HG03097 (cell line): Measurements from ENCODE around the gene RNU2-1.
"Not testable (repeated sequence)": the region's sequence is repeated elsewhere in the genome, so short reads cannot be mapped to it uniquely, and the experiment has no call there.

Source experiments
- ATAC-seq: cut with Tn5 transposase; IDR thresholded peaks from one replicate; pipeline ENCODE4 v1.9.1; 2021; ENCODE audit not compliant: unreplicated experiment, low FRiP score

The RNU2-1 gene

DNA sequence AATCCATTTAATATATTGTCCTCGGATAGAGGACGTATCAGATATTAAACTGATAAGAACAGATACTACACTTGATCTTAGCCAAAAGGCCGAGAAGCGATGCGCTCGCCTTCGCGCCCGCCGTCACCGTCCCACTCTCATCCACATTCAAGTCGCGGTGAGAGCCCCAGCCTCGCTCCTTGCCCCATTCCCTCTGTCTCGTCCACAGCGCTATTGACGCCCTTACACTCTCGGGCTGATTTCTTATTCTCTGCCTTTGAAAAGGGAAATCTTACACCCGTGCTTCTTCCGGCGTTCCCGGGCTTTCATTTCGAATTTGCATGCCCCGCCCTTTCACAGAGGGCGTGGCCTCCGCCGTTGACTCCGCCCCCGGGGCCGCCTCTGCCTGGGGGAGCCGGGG is at the start of gene RNU2-1:
Gene RNU2-1 (minus strand): TSS at position 101 of the 400 bp plus-strand sequence.
- not testable (repeated sequence) for ATAC-seq

DNA sequence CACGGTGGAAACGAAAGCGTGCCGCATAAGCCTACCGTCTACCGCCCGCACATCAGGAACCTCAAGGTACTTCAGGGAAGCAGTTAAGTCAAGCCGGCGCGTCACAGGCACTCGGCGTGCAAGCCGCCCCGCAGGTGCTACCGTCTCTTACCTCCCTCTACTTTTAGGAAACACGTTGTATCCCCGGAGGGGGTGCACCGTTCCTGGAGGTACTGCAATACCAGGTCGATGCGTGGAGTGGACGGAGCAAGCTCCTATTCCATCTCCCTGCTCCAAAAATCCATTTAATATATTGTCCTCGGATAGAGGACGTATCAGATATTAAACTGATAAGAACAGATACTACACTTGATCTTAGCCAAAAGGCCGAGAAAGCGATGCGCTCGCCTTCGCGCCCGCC is 39.1 kb upstream of the RNU2-1 start:
- not testable (repeated sequence) for ATAC-seq

DNA sequence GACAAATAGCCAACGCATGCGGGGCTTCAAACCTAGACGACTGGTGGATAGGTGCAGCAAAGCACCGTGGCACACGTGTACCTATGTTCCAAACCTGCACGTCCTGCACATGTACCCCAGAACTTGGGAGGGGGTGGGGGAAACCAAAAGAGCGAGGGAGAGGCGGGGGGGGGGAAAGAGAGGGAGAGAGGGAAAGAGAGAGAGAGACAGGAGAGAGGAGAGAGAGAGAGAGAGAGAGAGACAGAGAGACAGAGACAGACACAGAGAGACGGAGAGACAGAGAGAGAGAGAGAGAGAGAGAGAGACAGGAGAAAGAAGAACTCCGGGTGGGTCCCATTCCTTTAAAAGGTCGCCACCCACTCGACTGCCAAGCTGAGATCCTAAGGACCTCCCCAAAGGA is 38.7 kb upstream of the RNU2-1 start:
- not testable (repeated sequence) for ATAC-seq

DNA sequence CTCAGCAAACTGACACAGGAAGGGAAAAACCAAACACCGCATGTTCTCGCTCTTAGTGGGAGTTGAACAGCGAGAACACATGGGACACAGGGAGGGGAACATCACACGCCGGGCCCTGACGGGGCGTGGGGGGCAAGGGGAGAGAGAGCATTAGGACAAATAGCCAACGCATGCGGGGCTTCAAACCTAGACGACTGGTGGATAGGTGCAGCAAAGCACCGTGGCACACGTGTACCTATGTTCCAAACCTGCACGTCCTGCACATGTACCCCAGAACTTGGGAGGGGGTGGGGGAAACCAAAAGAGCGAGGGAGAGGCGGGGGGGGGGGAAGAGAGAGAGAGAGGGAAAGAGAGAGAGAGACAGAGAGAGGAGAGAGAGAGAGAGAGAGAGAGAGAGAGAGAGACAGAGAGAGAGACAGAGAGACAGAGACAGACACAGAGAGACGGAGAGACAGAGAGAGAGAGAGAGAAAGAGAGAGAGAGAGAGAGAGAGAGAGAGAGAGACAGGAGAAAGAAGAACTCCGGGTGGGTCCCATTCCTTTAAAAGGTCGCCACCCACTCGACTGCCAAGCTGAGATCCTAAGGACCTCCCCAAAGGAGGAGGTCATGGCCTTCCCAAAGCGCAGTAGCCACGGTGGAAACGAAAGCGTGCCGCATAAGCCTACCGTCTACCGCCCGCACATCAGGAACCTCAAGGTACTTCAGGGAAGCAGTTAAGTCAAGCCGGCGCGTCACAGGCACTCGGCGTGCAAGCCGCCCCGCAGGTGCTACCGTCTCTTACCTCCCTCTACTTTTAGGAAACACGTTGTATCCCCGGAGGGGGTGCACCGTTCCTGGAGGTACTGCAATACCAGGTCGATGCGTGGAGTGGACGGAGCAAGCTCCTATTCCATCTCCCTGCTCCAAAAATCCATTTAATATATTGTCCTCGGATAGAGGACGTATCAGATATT is 37.1 kb upstream of the RNU2-1 start:
- ATAC-seq = not testable (repeated sequence)

DNA sequence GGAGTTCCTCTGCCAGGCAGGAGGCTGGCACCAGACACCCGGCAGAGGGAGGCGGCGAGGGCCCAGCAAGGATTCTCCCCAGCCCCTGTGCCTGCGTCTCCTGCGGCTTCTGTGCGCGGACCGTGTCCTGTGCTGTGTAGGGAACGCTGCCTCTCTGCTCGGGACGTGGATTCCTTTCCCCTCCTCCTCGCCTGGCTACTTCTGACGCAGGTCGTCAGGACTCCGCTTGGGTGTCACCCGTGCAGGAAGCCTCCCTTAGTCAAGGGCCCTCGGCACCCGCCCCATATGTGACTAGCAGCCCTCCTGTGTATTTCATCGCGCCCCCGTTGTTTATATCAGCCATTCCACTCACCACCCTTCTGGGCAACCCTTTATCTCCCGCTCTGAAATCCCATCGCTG is 12.7 kb upstream of the RNU2-1 start:
- ATAC-seq = not testable (repeated sequence)

DNA sequence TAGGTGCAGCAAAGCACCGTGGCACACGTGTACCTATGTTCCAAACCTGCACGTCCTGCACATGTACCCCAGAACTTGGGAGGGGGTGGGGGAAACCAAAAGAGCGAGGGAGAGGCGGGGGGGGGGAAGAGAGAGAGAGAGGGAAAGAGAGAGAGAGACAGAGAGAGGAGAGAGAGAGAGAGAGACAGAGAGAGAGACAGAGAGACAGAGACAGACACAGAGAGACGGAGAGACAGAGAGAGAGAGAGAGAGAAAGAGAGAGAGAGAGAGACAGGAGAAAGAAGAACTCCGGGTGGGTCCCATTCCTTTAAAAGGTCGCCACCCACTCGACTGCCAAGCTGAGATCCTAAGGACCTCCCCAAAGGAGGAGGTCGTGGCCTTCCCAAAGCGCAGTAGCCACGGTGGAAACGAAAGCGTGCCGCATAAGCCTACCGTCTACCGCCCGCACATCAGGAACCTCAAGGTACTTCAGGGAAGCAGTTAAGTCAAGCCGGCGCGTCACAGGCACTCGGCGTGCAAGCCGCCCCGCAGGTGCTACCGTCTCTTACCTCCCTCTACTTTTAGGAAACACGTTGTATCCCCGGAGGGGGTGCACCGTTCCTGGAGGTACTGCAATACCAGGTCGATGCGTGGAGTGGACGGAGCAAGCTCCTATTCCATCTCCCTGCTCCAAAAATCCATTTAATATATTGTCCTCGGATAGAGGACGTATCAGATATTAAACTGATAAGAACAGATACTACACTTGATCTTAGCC is 7.0 kb upstream of the RNU2-1 start:
- not testable (repeated sequence) for ATAC-seq

DNA sequence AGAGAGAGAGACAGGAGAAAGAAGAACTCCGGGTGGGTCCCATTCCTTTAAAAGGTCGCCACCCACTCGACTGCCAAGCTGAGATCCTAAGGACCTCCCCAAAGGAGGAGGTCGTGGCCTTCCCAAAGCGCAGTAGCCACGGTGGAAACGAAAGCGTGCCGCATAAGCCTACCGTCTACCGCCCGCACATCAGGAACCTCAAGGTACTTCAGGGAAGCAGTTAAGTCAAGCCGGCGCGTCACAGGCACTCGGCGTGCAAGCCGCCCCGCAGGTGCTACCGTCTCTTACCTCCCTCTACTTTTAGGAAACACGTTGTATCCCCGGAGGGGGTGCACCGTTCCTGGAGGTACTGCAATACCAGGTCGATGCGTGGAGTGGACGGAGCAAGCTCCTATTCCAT is 5.8 kb upstream of the RNU2-1 start:
- not testable (repeated sequence) for ATAC-seq

DNA sequence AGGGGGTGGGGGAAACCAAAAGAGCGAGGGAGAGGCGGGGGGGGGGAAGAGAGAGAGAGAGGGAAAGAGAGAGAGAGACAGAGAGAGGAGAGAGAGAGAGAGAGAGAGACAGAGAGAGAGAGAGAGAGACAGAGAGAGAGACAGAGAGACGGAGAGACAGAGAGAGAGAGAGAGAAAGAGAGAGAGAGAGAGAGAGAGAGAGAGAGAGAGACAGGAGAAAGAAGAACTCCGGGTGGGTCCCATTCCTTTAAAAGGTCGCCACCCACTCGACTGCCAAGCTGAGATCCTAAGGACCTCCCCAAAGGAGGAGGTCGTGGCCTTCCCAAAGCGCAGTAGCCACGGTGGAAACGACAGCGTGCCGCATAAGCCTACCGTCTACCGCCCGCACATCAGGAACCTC is 514 bp downstream of the RNU2-1 start:
- not testable (repeated sequence) for ATAC-seq

DNA sequence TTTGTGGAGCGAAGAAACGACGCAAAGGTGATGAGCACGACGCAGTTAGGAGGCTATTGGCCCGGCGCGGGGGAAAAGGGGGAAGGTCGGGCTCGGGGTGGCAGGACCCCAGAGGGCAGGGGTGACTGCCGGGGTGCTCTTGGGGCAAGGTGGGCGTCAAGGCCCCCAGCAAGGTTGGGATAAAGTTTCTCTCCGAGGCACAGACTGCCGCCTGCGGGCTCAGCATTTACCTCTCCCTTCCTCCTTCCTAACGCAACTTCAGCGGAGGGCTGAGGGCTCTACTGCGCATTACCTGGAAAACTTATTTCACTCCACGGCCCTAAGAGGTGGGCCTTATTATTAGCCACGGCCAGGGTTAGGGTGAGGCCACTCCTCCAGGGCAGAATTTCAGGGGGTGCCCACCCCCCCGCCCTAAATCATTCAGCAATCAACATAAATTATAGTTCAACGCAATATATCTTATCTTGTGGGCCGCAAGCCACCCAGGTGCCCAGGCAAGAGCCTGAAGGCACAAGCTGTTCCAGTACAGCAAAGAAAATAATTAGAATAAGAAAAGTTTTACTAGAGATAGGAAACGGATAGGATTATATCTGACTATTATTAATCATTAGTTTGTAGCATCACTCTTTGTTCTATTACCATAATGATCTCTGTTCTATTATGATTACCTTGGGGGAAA is 1.6 kb downstream of the RNU2-1 start:
- ATAC-seq = not testable (repeated sequence)

DNA sequence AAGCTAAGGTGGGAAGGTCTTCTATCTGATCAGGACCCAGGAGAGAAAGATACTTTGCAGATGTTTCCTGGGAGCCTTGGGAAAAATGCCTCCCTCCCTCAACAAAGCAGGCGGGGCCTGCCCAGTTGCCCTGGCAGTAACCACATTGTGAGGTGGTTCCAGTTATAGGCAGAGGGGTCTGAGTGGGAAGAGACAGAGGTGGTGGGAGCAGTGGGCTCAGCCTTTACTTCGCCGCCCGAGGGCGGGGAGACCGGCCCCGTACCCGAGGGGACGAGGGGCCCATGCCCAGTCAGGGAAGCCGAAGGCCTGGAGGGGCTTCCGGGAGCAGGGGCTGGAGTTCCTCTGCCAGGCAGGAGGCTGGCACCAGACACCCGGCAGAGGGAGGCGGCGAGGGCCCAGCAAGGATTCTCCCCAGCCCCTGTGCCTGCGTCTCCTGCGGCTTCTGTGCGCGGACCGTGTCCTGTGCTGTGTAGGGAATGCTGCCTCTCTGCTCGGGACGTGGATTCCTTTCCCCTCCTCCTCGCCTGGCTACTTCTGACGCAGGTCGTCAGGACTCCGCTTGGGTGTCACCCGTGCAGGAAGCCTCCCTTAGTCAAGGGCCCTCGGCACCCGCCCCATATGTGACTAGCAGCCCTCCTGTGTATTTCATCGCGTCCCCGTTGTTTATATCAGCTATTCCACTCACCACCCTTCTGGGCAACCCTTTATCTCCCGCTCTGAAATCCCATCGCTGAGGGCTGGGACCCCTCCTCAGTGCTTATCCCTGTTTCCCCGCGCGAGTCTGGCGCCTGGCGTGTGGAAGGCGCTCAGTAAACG is 2.4 kb downstream of the RNU2-1 start:
- not testable (repeated sequence) for ATAC-seq

DNA sequence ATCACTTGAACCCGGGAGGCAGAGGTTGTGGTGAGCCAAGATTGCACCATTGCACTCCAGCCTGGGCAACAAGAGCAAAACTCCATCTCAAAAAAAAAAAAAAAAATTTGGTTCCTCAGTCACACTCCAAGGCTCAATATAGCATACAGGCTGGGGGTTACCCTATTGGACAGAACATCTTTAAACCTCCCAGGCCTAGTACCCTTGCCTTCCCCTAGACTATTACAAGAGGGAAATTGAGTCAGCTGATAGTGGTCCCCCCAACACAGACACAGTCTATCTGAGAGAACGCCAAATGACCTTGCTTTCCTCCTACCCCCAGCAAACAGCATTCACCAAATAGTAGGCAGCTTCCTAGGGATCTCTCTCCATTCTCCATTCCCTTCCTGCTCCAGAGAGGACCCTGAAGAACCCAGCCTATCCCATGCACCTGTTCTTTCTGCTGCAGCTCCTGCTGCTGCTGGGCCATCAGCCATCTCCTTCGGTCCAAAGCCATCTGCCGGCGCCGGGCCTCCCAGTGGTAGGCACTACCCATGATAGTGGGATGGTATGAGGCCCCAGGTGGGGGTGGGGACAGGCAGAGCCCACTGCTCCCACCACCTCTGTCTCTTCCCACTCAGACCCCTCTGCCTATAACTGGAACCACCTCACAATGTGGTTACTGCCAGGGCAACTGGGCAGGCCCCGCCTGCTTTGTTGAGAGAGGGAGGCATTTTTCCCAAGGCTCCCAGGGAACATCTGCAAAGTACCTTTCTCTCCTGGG is 5.6 kb downstream of the RNU2-1 start, which contains the start of gene CCDC200:
Gene CCDC200 (minus strand): TSS at position 604 of the 763 bp plus-strand sequence. CDS start 69 bp downstream, at position 535.
- ATAC-seq = not testable (repeated sequence)

DNA sequence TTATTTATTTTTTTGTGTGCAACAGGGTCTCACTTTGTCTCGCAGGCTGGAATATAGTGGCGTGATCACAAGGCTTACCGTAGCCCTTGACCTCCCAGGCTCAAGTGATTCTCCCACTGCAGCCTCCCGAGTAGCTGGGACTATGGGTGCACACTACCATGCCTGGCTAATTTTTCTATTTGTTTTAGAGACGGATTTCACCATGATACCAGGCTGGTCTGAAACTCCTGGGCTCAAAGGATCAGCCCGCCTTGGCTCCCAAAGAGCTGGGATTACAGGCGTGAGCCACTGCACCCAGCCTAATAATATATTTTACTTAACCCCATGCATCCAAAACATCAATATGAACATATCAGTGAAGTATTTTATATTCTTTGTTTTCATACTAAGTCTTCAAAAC is 7.4 kb downstream of the RNU2-1 start:
- no peak for ATAC-seq

DNA sequence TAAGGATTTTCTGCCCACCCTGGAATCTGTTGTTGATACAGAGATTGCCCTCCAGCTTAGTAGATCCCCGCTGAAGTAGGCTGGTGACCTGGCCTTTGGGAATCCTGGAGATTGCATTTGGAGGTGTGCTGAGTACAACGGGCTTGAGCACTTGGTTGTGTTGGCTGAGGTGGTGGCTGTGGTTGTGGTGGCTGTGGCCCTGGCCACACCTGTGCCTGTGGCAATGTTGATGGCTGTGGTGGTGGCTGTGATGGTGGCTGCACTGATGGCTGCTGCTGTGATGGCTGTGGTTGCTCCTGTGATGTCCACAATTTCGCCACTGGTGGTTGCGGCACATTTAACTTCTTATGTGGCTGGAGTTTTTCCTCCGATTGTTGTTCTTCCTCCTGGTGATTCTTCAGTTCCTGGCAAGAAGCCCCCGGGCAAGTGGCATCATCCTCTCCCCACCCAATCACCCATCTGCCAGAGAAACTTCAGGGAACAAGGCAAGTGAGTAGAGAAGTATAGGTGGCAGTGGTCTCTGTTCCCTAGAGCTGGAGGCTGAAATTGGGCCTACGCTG is 9.6 kb downstream of the RNU2-1 start:
- no peak for ATAC-seq

DNA sequence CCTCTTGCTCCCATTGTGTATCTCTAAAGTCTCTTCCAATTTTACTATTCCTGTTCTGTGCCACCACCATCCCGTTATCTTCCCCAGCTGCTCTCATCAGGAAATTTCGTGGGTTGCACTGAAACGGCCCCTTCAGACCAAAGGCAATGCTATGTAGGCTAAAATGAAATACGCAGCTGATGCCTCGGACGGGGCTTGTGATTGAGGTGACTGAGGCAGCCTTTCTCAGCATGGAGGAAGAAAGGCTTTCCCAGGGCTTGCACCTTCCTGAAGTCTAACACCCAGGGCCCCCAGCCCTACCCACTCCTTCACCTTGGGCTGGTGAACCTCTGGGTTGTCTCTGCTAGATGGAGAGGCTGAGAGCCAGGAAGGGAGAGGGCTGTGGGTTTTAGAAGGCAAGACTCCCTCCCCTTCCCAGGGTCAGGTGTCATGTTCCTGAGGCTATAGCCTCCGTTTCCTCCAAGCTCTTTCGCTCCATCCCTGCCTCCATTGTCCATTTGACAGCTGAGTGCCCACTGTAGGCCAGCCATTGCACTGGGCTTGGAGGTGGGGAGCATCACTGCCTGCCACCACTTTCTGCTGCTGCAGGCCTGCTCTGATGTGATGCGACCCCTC is 13.2 kb downstream of the RNU2-1 start:
- ATAC-seq = no peak

DNA sequence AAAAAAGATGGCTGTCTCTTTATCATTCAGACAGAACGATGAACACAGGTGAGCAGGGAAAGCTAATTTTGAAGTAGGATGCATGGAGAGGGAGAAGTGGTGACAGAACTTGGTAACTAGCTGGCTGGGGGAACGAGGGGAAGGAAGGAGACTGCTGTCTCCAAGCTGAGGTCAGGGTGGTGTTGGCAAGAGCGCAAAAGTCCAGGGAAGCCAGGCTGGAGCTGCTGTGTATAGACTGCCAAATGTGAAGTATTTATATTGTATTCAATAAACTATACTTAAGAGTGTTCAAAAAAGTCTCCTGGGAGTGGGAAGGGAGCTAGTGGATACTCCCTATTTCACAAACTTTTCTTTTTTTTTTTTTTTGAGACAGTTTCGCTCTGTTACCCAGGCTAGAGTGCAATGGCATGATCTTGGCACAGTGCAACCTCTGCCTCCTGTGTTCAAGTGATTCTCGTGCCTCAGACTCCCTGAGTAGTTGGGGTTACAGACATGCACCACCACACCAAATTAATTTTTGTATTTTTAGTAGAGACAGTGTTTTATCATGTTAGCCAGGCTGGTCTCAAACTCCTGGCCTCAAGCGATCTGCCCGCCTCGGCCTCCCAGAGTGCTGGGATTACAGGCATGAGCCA is 13.9 kb downstream of the RNU2-1 start:
- no peak for ATAC-seq

DNA sequence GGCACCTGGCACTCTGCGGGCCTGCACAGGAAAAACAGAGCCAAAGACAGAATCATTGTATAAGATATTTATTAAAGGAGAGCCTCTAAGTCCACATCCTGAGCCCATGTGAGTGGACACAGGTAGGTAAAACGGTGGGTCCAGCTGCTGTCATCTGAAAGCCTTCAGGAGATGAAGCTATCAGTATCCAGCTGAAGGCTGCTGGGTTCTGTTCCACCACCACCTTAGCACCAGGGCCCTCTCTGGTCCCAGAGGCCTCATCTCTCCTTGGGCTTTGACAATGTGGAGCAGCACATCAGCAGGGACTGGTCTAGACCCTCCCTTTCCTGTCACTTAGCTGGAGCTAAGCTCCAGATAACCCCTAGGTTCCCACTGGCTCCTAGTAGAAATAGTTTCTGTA is 14.8 kb downstream of the RNU2-1 start:
- ATAC-seq = no peak

DNA sequence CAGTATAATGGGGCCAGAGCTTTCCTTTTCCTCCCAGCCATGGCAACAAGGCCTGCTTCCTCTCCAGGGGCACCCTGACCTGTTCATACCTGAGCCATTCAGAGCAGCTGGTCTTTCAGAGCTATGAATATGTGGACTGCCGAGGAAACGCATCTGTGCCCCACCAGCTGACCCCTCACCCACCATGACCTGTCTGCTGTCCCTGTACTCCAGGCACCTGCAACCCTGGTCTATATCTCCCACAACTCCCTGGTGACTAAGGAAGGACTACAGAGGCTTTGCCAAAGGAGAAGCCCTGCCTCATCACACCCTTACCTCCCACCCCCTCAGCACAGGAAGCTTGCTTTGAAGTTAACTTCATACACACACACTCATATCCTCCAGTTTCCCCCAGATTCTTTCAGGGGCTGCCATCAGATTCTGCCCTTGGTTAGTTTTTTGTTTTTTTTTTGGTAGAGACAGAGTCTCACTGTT is 16.1 kb downstream of the RNU2-1 start:
- no peak for ATAC-seq
